Colonic mucosa (tissue), 4 donors: ENCODE data around the gene CUL7. TPM values are rescaled to one million over a fixed set of nuclear protein-coding genes. Genes with fewer than 3 reads are reported as not detected.

Source experiments
- DNase-seq: peaks from one replicate; pipeline ENCODE4 v3.0.0-alpha.2; 2020
- H3K27ac ChIP-seq: fragments of 200-600 bp; one replicate; pipeline ENCODE4 v1.8.0; 2021
- H3K27me3 ChIP-seq: fragments of 200-600 bp; one replicate; pipeline ENCODE4 v1.8.0; 2021
- H3K36me3 ChIP-seq: fragments of 200-600 bp; one replicate; pipeline ENCODE4 v1.8.0; 2021
- H3K4me1 ChIP-seq: fragments of 200-600 bp; one replicate; pipeline ENCODE4 v1.8.0; 2021; ENCODE audit warnings: mild to moderate bottlenecking
- H3K4me3 ChIP-seq: fragments of 200-600 bp; one replicate; pipeline ENCODE4 v1.8.0; 2021
- H3K9ac ChIP-seq, 2 donors: one replicate each; pipeline ENCODE4 v1.7.0; 2013; ENCODE audit warnings: control low read depth in 2 of 2, low read depth in 2 of 2, low read length in 2 of 2
- H3K9me3 ChIP-seq: fragments of 200-600 bp; one replicate; pipeline ENCODE4 v1.8.0; 2021
- intact Hi-C: fragments of 100-400 bp; cut with DNase I; formaldehyde crosslinking; loops from one replicate; pipeline ENCODE4 v1.14.1; 2022
- total RNA-seq, 2 donors: library from RNA; stranded (reverse); fragmentation: NEBNext Ultra II Directional in 1 of 2; extraction: Animal tissue kit (Norgen Biotek cat#: 25700) in 1 of 2; gene quantifications; one replicate each; pipeline ENCODE4 v1.2.1, GENCODE V29; 2021
- TF ChIP-seq, protein P1 (sequence below): fragments of 200-600 bp; IDR thresholded peaks from one replicate; pipeline ENCODE4 v1.8.0; 2022; ENCODE audit warnings: antibody characterized with exemption, mild to moderate bottlenecking
- donor health status: healthy.
- donor health status: DM: no; HTN: no; CAD: no.
- donor health status: DM: no; HTN: no; CAD: no.

CUL7 gene
- total RNA-seq, 2 donors from 2014 or later: 13.7 to 15.3 TPM

DNA sequence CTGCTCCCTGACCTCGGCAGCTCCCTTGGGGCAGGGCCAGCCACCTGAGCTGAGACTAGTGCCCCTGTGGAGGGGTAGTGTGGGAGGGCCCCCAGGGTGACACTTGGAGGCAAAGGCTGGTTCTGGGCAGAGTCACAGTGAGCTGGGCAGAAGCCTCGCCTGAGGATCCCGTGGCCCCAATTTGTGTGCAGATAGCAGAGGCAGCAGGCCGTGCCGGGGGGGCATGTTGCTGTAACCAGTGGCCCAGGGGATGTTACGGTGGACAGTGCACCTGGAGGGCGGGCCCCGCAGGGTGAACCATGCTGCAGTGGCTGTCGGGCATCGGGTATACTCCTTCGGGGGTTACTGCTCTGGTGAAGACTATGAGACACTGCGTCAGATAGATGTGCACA, 36.7 kb downstream of the CUL7 start:
- Histone ChIP-seq H3K27me3 (no peaks in the 10 kb centered on the region), H3K27ac (no peak overlapping the region), H3K4me1 (peaks cover 14% of the 10 kb centered on the region), H3K9ac (no peak overlapping the region), H3K9me3 (no peaks in the 10 kb centered on the region), H3K4me3 (no peak overlapping the region), H3K36me3 (no peaks in the 10 kb centered on the region)
- DNase-seq: no peak
- intact Hi-C loops: no loop called here
- TF ChIP-seq, protein P1, sequence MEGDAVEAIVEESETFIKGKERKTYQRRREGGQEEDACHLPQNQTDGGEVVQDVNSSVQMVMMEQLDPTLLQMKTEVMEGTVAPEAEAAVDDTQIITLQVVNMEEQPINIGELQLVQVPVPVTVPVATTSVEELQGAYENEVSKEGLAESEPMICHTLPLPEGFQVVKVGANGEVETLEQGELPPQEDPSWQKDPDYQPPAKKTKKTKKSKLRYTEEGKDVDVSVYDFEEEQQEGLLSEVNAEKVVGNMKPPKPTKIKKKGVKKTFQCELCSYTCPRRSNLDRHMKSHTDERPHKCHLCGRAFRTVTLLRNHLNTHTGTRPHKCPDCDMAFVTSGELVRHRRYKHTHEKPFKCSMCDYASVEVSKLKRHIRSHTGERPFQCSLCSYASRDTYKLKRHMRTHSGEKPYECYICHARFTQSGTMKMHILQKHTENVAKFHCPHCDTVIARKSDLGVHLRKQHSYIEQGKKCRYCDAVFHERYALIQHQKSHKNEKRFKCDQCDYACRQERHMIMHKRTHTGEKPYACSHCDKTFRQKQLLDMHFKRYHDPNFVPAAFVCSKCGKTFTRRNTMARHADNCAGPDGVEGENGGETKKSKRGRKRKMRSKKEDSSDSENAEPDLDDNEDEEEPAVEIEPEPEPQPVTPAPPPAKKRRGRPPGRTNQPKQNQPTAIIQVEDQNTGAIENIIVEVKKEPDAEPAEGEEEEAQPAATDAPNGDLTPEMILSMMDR: no peak

DNA sequence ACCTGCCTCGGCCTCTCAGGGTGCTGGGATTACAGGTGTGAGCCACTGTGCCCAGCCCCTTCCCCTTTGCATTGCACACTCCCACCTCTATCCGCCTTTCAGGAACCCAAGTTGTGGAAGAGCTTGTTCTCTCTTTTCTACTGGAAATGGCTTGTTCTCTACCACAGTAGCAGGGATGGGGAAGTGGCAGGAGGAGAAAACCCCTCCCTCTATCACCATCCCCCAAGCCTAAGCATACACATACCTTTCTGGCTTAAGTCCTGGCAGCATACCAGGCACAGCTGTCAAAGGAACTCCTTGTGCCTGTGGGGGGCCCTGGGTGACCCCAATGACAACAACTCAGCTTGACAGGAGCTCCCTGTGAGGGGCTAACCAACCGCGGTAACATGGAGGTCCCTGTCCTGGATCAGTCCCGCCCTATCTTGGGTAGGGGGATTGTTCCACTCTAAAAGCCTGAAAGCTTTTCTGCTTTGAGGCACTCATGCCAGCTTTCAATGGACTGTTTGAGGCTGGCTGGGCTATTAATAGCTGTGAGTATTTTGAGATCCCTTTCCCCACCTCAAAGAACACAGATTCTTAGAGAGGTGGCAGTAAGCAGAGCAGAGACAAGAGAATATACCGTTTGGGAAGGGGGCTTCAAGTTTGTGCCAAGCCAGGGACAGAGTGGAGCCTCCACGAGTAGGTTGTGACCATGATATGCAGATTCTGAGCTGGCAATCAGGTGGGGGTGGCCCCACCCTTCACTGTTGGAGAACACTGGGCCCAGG, 37.3 kb downstream of the CUL7 start:
- Histone ChIP-seq H3K4me3 (no peak overlapping the region), H3K4me1 (peaks cover 14% of the 10 kb centered on the region), H3K36me3 (no peaks in the 10 kb centered on the region), H3K27me3 (no peaks in the 10 kb centered on the region), H3K9ac (no peak overlapping the region), H3K27ac (no peak overlapping the region), H3K9me3 (no peaks in the 10 kb centered on the region)
- no peak for DNase-seq
- intact Hi-C loops: no loop called here
- TF ChIP-seq, protein P1: no peak

DNA sequence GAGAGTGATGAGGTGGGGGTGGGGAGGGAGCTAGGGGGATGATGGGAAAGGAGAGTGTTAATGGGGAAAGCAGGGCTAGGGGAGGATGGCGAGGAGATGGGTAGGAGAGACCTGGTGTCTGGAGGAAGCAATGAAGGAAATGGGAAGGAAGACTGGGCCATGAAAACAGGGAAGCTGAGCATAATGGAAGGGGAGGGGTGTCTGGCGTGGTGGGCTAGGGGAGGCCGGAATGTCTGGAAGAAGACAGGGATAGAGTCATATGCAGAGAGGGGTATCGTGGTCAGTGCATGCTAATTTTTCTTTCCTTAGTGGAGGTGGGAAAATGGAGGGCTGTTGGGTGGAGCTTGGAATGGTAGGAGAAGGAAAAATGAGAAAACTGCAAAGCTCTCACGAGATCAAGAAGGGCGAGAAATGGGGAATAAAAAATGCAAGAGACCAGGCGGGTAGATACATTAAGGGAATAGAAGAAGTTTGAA, 39.2 kb downstream of the CUL7 start:
- no peak for DNase-seq
- Histone ChIP-seq H3K27me3 (no peaks in the 10 kb centered on the region), H3K4me1 (peaks cover 14% of the 10 kb centered on the region)

DNA sequence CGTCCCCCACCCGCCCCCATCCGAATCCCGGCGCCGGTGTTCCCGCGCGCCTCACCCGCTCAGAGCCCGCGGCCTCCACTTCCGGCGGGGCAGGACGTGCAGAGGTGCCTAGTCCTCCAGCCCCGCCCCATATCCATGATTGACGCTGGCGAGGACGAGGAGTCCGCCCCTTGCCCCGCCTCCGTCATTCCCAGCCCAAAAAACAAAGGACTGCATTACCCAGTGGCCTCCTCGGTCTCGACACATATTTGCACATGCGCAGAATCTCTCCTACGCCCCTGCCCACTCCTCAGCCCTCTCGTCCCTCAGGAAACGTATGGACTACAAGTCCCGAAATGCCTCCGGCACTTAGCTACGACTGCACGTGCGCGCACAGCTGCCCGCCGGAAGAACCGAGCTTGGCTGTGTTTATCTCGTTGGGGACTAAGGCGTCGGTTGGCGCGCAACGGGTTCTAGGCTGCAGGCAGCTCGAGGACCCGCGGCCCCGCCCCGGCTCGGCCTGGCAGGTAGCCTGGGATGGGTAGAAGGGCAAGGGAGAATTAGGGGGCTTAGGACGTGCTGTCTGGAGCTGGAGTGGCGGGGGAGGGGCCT, 39.7 kb downstream of the CUL7 start, which contains the start of the genes KLHDC3 and MEA1:
KLHDC3 (plus strand) TSS at position 407 of the 591 bp plus-strand sequence. CDS start 2,944 bp downstream, outside the sequence.
MEA1 (minus strand) TSS at position 104 of the 591 bp plus-strand sequence. CDS start 133 bp downstream, outside the sequence.
- no peaks in the 10 kb centered on the region for H3K36me3 ChIP-seq
- peak within 1 kb of the TSS; percentile 80 to 82 for H3K9ac ChIP-seq
- H3K9me3 ChIP-seq: no peaks in the 10 kb centered on the region
- H3K4me1 ChIP-seq: peaks cover 14% of the 10 kb centered on the region
- peak within 1 kb of the TSS; percentile 67 for H3K4me3 ChIP-seq
- no peaks in the 10 kb centered on the region for H3K27me3 ChIP-seq
- TF ChIP-seq, protein P1: no peak
- peak within 1 kb of the TSS; percentile 60 for H3K27ac ChIP-seq
- DNase-seq: peak; percentile 100
- intact Hi-C loops: no loop called here

More for the DNA sequence above, 39.2 kb downstream of the CUL7 start:
- TF ChIP-seq, protein P1: no peak
- H3K36me3 ChIP-seq: no peaks in the 10 kb centered on the region
- H3K9me3 ChIP-seq: no peaks in the 10 kb centered on the region
- peak overlapping the region; percentile 44 to 79 for H3K9ac ChIP-seq
- peak overlapping the region; percentile 60 for H3K27ac ChIP-seq
- H3K4me3 ChIP-seq: peak overlapping the region; percentile 67
- intact Hi-C loops: no loop called here

DNA sequence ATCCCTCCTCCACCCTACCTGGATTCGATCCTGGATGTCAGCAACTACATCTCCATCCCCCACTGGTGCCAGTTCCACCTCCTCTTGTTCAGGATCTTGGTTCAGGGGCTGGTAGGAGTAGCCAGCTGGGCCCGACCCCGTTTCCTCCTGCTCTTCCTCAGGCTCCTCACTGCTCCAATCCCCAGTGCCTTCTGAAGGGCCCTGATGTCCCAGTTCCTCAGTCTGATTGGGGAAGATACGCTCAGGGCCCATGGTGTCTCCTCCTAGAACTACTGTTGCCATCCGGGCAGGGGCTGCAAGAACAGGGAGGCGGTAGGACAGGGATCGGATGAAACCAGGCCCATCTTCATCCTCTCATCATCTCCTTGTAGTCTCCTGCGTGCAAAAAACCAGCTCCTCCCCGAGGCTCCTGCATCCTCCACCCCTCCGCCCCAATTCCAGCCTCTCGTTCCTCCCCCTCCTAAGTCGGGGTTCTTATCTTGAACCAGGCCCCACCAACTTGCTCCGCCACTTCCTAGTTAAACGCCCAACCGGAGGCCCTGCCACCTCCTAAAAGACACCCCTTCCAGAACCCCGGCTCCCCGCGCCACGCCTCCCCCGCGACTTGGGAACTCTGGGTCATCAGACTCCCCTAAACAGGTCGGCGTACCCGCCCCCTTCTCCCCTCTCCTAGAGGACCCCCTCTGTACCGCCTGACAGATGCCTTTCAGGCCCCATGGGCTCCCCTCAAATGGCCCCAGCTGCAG, 40.4 kb downstream of the CUL7 start:
- Histone ChIP-seq H3K4me1 (peaks cover 14% of the 10 kb centered on the region), H3K27ac (peak overlapping the region; percentile 33), H3K4me3 (peak overlapping the region; percentile 67), H3K27me3 (no peaks in the 10 kb centered on the region), H3K9me3 (no peaks in the 10 kb centered on the region), H3K9ac (peak overlapping the region; percentile 80 to 82), H3K36me3 (no peaks in the 10 kb centered on the region)
- TF ChIP-seq, protein P1: no peak
- intact Hi-C loops: no loop called here
- DNase-seq: no peak
